ENCODE measurements around the gene TBC1D9.

Gene TBC1D9

DNA sequence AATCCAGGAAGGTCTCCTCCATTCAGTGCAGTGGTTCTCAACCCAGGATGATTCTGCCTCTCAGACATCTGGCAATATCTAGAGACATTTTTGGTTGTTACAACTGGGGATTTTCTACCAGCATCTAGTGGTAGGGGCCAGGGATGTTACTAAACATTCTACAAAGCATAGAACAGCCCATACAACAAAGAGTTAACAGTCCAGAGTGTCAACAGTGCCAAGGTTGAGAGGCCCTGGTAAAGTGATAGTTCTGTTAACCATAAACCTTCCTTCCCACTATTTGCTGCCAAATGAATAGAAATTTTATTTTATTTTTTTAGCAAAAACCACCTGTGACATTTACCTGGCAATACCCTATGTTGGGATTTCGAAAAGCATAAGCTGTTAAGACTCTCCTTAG is 94.6 kb downstream of the TBC1D9 start:
- FAIRE-seq (no peak), DNase-seq (ENCODE audit: insufficient read length) (no peak)
- TF ChIP-seq POLR2A (IDR thresholded peaks at IDR 0.05; ENCODE audit: low read depth, low read length) (no peak), TAF1 (IDR thresholded peaks at IDR 0.05; ENCODE audit: borderline replicate concordance, low read depth, low read length) (no peak), POLR2AphosphoS5 (IDR thresholded peaks at IDR 0.05; ENCODE audit: low read depth, low read length) (no peak)

DNA sequence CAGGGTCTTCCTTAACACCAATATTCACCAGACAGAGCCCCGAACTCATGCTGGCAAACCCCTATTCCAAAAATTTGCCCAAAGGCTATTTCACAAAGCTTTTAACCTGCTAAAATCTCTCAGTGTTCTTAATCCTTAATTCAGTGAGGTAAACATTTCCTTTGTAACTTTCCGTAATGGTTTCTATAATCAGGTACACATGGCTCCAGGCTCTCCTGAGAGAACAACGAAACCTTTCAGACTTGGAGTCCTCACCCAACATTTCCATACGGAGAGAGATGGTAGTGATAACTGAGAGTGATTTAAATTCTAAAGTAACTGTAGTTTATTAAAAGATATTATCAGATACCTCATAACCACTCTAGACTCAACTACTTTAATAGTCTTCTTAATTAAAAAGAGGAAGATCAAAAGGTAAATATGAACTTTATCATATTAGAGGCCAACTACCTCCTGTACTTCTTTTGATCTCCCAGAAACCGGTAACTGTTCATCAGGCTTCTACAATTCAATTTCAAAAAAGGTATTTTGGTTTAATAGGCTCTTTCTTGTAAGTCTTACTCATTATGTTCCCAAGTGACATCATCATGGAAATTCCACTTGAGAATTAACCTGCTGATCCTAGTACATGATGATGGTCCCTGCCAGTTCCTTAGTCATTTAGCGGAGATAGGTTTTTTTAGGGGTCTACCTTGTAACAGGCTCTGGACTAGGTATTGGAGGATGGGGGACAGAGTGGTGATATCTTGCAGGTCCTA is 96.1 kb downstream of the TBC1D9 start:
- DNase-seq (ENCODE audit: insufficient read length) (no peak), FAIRE-seq (no peak)
- TF ChIP-seq POLR2AphosphoS5 (IDR thresholded peaks at IDR 0.05; ENCODE audit: low read depth, low read length), result no peak
- no peak for TF ChIP-seq POLR2A (IDR thresholded peaks at IDR 0.05; ENCODE audit: low read depth, low read length)
- no peak for TF ChIP-seq TAF1 (IDR thresholded peaks at IDR 0.05; ENCODE audit: borderline replicate concordance, low read depth, low read length)

DNA sequence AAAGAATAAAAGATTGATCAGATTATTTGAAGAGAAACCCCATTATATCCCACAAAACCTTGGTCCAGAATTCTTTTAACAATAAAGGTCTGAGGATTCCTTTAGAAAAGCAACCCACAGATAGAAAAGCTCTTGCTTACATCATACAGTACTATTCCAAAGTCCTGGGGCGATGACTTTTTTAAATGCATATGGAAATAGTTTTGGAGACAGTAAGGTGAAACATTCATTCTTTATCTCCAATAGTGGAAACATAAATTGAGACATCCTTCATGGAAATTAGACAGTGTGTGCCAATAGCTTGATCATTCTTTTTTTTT is 101.7 kb downstream of the TBC1D9 start:
- FAIRE-seq (no peak), DNase-seq (ENCODE audit: insufficient read length) (no peak)
- TF ChIP-seq POLR2AphosphoS5 (IDR thresholded peaks at IDR 0.05; ENCODE audit: low read depth, low read length) (no peak), POLR2A (IDR thresholded peaks at IDR 0.05; ENCODE audit: low read depth, low read length) (no peak), TAF1 (IDR thresholded peaks at IDR 0.05; ENCODE audit: borderline replicate concordance, low read depth, low read length) (no peak)

DNA sequence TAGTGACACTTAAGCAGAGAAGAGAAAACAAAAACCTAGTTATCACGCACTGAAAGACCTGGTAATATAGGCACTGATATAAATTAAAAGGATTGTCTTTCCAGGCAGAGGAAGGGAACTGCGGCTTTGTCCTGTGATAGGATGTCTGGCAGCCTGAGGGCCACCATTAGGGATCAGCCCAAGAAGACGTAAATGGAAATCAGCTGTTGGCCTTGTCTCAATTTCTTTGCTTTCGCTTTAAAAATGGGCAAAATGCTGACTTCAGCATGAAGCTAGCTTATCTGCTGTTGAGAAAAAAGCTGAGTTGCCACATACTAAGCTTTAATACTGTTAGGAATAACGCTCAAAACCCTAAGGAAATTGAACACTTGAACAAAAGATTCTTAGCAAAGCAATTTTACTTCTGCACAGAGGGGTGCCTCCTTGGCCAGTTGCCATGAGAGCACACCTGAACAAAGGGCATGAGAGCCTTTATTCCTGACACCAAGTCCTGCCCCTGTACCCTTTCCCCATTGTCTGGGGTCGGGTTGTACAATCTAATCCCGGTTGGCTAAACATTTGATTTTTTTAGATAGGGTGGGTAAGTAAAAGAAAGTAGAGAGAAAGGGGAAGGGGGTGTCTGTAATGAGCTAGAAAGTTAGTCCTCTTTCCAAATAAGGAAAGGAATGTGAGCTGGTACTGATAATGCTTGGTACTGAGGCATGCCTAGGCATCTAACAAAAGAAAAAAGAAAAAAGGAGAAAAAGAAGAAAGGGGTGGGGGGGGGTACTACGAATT is 102.3 kb downstream of the TBC1D9 start:
- TF ChIP-seq POLR2A (IDR thresholded peaks at IDR 0.05; ENCODE audit: low read depth, low read length) (no peak), POLR2AphosphoS5 (IDR thresholded peaks at IDR 0.05; ENCODE audit: low read depth, low read length) (no peak), TAF1 (IDR thresholded peaks at IDR 0.05; ENCODE audit: borderline replicate concordance, low read depth, low read length) (no peak)
- FAIRE-seq, result no peak

DNA sequence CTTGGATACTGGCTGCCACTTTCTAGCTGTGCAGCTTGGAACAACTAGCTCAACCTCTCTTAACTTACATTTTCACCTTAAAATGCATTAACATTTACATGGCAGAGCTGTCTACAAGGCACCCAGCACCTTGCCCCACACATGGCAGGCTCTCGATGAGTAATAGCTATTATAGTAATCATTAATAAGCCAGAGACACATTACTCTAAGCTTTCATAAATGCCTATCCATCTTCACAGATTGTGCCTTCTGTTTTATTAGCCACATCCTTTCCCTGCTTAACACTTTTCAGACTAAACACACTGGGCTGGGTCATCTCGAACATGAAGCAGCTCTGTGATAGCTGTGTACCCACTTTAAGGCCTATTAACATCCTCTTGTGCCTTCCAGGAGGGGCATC is 103.6 kb downstream of the TBC1D9 start:
- DNase-seq (ENCODE audit: insufficient read length) (no peak), FAIRE-seq (no peak)
- no peak for TF ChIP-seq TAF1 (IDR thresholded peaks at IDR 0.05; ENCODE audit: borderline replicate concordance, low read depth, low read length)
- no peak for TF ChIP-seq POLR2AphosphoS5 (IDR thresholded peaks at IDR 0.05; ENCODE audit: low read depth, low read length)
- no peak for TF ChIP-seq POLR2A (IDR thresholded peaks at IDR 0.05; ENCODE audit: low read depth, low read length)

More for the DNA sequence above, 102.3 kb downstream of the TBC1D9 start:
- no peak for DNase-seq (ENCODE audit: insufficient read length)

DNA sequence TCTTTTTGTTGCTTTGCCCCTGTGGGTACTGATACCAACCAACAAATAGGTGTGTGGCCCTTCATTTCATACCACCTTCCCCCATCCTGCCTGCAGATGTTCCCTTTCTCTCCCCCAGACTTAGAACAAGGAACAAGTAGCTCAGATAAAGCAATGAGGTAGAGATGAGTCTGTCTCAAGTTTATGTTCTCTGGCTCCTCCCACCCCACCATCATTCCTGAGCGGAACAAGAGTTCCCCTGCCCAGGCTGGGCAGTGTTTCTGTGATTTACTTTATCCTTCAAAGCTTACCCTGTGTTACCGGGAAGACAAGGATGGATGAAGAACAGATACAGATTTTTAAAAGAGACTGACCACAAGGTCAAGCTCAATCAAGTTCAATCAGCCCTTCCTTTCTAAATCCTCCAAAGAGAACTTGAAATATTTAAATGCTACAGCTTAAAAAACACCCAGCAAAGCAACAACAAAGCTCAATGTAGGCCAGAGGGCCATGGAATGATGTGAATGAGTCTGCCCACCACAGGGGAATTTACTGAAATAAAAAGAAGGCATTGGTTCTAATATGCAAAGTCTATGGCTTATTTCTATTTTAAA is 107.4 kb downstream of the TBC1D9 start:
- DNase-seq (ENCODE audit: insufficient read length) (no peak), FAIRE-seq (no peak)
- TF ChIP-seq TAF1 (IDR thresholded peaks at IDR 0.05; ENCODE audit: borderline replicate concordance, low read depth, low read length) (no peak), POLR2AphosphoS5 (IDR thresholded peaks at IDR 0.05; ENCODE audit: low read depth, low read length) (no peak), POLR2A (IDR thresholded peaks at IDR 0.05; ENCODE audit: low read depth, low read length) (no peak)

DNA sequence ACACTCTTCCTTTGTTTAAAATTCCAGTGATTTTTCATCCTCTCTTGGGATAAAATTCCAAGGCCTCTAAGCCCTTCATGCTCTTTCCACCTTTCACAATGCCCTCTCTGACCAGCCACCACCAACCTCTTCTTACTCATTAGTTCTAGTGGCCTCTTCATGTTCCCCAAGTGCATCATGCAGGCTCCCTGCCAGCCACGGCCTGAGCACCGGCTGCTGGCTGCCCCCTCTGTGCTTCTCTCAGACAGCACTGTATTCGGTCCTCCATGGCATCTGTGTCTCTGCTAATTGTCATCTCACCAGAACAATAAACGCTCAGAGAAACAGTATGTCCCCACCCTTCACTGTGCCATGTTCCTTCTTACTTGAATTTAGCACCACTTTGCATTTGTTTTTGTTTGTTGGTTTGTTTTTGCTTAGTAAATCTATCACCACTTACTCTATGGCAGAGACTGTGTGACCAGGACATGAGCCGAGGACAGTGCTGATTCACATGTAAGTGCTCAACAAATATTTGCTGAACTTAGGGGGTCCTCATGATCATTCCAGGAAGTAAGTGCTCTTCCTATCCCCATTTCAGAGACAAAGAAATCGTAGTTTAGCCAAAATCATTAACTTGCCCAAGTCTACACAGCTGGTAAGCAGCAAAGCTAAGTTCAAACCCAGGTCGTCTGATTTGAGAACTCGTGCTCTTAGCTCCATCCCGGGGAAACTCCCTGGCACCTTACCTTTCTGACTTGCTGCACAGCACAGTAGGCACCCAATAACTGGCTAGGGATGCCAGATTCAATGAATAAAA is 110.4 kb downstream of the TBC1D9 start:
- TF ChIP-seq POLR2A (IDR thresholded peaks at IDR 0.05; ENCODE audit: low read depth, low read length) (no peak), TAF1 (IDR thresholded peaks at IDR 0.05; ENCODE audit: borderline replicate concordance, low read depth, low read length) (no peak), POLR2AphosphoS5 (IDR thresholded peaks at IDR 0.05; ENCODE audit: low read depth, low read length) (no peak)
- no peak for FAIRE-seq
- DNase-seq (ENCODE audit: insufficient read length), result no peak

DNA sequence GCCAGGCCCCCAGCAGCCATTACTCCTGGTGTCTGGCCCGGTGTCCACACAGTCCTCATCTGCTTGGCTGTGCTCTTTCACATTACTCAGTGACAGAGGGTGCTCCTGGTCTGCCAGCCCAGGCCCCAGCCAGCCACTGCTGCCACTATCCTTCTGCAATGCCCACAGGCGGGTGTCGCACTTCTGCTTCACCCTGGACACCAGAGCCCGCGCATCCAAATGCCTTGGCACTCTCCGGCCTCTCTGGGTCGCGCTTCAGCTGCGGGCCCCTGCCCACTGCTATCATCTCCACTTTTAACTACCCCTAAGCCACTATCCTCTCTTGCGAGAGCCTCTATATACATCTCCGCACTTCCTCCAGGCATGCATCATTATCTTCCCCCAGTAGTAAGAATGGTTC is 111.0 kb downstream of the TBC1D9 start:
- no peak for DNase-seq (ENCODE audit: insufficient read length)
- FAIRE-seq, result no peak
- TF ChIP-seq POLR2AphosphoS5 (IDR thresholded peaks at IDR 0.05; ENCODE audit: low read depth, low read length) (no peak), TAF1 (IDR thresholded peaks at IDR 0.05; ENCODE audit: borderline replicate concordance, low read depth, low read length) (no peak), POLR2A (IDR thresholded peaks at IDR 0.05; ENCODE audit: low read depth, low read length) (no peak)

DNA sequence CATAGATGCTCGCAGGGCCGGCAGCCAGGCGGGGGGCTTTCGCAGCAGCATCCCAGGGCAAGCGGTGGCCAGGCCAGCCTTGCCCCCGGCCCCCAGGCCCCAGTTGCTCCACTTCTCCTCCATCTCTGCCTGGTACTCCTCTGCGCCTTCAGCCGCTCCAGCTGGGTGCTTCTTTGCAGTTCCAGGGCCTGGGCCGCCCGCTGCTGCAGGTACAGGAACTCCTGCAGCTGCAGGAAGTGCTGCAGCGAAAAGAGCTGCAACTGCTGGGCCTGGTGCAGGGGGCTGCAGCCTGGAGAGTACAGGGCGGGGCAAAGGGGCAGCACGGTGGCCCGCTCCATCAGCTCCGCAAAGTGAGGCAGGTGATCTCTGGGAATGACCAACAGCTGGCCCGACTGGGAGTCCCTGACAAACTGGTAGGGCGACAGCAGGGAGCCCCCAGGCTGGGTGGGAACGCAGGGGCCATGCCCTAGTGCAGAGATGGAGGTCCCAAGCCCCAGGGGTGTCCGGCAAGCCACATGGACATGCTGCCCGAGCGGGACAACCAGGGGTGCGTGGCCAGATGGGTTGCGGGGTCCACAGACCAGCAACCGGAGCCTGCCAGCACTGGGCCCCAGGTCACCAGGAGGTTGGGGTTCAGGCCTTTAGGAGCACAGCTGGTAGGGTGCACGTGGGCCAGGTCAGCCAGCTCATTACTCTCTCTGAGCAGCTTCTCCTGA is 111.6 kb downstream of the TBC1D9 start:
- TF ChIP-seq POLR2A (IDR thresholded peaks at IDR 0.05; ENCODE audit: low read depth, low read length) (no peak), TAF1 (IDR thresholded peaks at IDR 0.05; ENCODE audit: borderline replicate concordance, low read depth, low read length) (no peak), POLR2AphosphoS5 (IDR thresholded peaks at IDR 0.05; ENCODE audit: low read depth, low read length) (no peak)
- no peak for FAIRE-seq
- no peak for DNase-seq (ENCODE audit: insufficient read length)

DNA sequence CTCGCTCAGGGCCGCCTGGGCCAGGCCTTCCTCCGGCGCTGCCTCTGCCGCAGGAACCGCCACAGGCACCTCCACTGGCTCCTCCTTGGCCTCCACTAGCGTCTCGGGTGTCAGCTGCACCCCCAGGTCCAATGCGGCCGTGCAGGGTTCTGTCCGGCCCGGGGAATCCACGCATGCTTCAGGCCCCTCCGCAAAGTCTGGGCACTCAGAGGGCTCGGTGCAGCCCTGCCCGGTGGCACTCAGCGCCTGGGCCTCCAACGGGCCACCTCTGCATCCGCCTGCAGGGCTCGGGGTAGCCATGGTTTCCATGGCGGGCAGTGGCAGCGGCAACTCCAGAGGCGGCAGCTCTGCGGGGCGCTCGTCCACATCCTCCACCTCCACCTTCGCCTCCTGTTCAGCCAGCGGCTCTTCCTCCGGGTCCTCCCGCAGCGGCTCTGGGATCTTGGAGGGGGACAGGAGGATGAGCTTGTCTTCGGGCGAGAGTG is 112.6 kb downstream of the TBC1D9 start:
- TF ChIP-seq POLR2AphosphoS5 (IDR thresholded peaks at IDR 0.05; ENCODE audit: low read depth, low read length) (no peak), TAF1 (IDR thresholded peaks at IDR 0.05; ENCODE audit: borderline replicate concordance, low read depth, low read length) (no peak), POLR2A (IDR thresholded peaks at IDR 0.05; ENCODE audit: low read depth, low read length) (no peak)
- DNase-seq (ENCODE audit: insufficient read length) (no peak), FAIRE-seq (no peak)
